ENCODE data around the gene ABHD17C. TPM values are rescaled to one million over a fixed set of nuclear protein-coding genes. Genes with fewer than 3 reads are reported as not detected.

ABHD17C gene
- total RNA-seq, 4 donors from 2014 or later, result 41.0 to 96.0 (median 72.5) TPM

DNA sequence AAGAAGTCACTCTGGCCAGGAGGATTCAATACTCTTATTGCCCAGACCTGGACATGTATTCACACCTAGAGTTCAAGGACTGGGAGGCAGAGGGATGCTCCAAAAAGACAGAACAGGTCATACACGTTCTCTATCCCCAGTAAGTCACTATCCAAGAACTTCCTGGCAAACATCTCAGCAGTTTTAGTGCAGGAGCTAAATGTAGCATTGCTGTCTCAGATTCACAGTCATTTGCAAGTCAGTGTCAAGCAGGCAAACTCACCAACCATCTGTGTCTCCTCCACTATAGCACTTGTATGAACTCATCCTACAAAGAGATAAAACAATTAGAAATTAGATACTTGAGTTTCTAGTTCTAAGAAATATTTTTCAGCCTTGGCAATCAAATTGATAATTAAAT, 38.4 kb downstream of the ABHD17C start:
- Histone ChIP-seq H3K36me3 (peaks cover 0 to 3% (median 0%) of the 10 kb centered on the region in 4 donors), H3K4me1 (peaks cover 0 to 11% (median 2%) of the 10 kb centered on the region in 4 donors), H3K27me3 (no peaks in the 10 kb centered on the region), H3K27ac (no peak overlapping the region), H3K4me3 (no peak overlapping the region), H3K9me3 (no peaks in the 10 kb centered on the region)
- WGBS, 2 donors (ENCODE audit: low coverage in 1 of 2), result 54% methylated on average over 1 of the region's 1 CpG; no CpG with 5 or more reads in 1 of the 2 donors
- DNase-seq, result no peak
- intact Hi-C loops (cut with DNase I; ENCODE audit: low total_unique reads) (no loop called here), in situ Hi-C loops (cut with MboI; ENCODE audit: low pct_ligation_motif_present in 1 of 4, low pct_unique_long_range_greater_than_20kb in 1 of 4, low sequenced_read_pairs in 3 of 4) (no loop called here)
- TF ChIP-seq POLR2AphosphoS5 (IDR thresholded peaks at IDR 0.05) (no peak), EP300 (IDR thresholded peaks at IDR 0.05; ENCODE audit: low read depth) (no peak), POLR2A (IDR thresholded peaks at IDR 0.05) (no peak)
- TF ChIP-seq, protein P1, sequence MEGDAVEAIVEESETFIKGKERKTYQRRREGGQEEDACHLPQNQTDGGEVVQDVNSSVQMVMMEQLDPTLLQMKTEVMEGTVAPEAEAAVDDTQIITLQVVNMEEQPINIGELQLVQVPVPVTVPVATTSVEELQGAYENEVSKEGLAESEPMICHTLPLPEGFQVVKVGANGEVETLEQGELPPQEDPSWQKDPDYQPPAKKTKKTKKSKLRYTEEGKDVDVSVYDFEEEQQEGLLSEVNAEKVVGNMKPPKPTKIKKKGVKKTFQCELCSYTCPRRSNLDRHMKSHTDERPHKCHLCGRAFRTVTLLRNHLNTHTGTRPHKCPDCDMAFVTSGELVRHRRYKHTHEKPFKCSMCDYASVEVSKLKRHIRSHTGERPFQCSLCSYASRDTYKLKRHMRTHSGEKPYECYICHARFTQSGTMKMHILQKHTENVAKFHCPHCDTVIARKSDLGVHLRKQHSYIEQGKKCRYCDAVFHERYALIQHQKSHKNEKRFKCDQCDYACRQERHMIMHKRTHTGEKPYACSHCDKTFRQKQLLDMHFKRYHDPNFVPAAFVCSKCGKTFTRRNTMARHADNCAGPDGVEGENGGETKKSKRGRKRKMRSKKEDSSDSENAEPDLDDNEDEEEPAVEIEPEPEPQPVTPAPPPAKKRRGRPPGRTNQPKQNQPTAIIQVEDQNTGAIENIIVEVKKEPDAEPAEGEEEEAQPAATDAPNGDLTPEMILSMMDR (IDR thresholded peaks at IDR 0.05), result no peak

DNA sequence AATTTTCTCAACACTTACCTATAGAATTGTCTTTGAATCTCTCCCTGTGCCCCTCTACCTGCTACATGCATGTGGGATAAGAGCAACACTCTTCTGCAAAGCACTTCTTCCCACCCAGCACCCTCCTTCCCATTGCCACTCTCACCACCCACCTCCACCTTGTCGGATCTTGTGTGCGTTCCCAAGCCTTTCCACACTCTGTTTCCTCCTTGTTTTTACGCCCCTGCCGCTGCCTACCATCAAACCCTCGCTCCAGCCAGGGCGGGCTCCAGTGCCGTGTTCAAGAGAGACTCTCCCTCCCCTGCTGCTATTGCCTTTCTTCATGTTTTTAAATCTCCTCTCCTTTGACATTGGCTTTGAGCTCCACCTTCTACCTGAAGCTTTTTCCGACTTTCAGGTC, 40.2 kb downstream of the ABHD17C start:
- in situ Hi-C loops (cut with MboI; ENCODE audit: low pct_ligation_motif_present in 1 of 4, low pct_unique_long_range_greater_than_20kb in 1 of 4, low sequenced_read_pairs in 3 of 4), result no loop called here
- TF ChIP-seq POLR2AphosphoS5 (IDR thresholded peaks at IDR 0.05) (no peak), POLR2A (IDR thresholded peaks at IDR 0.05) (no peak), EP300 (IDR thresholded peaks at IDR 0.05; ENCODE audit: low read depth) (no peak)
- TF ChIP-seq, protein P1 (IDR thresholded peaks at IDR 0.05), result no peak
- 92 to 93% methylated on average over 7 to 8 of the region's 8 CpGs for WGBS, 2 donors (ENCODE audit: low coverage in 1 of 2)
- Histone ChIP-seq H3K4me3 (no peak overlapping the region), H3K9me3 (no peaks in the 10 kb centered on the region), H3K36me3 (peaks cover 0 to 3% (median 0%) of the 10 kb centered on the region in 4 donors), H3K27ac (no peak overlapping the region), H3K27me3 (no peaks in the 10 kb centered on the region), H3K4me1 (peaks cover 0 to 8% (median 2%) of the 10 kb centered on the region in 4 donors)
- no peak for DNase-seq
- intact Hi-C loops (cut with DNase I; ENCODE audit: low total_unique reads), result no loop called here

DNA sequence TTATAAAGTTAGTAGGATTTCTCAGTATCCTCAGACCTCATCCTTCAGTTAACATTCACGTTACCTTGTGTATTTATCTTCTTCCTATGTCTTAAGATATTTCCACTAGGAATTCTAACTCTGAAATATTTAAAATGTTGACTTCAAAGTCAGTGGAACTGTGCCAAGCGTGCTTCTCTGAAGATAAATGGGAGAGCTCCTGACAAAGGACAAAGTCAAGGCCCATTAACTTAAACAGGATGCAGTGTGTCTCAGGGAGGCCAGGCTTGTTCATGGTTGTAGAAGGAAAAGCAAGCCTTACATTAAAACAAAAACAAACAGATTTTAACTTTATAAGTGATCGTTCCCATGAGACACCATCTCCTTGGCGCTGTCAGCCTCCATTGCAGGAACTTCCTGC, 41.5 kb downstream of the ABHD17C start:
- no peak overlapping the region for H3K27ac ChIP-seq
- in situ Hi-C loops (cut with MboI; ENCODE audit: low pct_ligation_motif_present in 1 of 4, low pct_unique_long_range_greater_than_20kb in 1 of 4, low sequenced_read_pairs in 3 of 4), result no loop called here
- intact Hi-C loops (cut with DNase I; ENCODE audit: low total_unique reads), result no loop called here
- WGBS, 2 donors (ENCODE audit: low coverage in 1 of 2), result 63 to 73% methylated on average over 4 of the region's 4 CpGs
- H3K36me3 ChIP-seq, result peaks cover 0 to 3% (median 0%) of the 10 kb centered on the region in 4 donors
- TF ChIP-seq POLR2AphosphoS5 (IDR thresholded peaks at IDR 0.05) (no peak), EP300 (IDR thresholded peaks at IDR 0.05; ENCODE audit: low read depth) (no peak), POLR2A (IDR thresholded peaks at IDR 0.05) (no peak)
- TF ChIP-seq, protein P1 (IDR thresholded peaks at IDR 0.05), result no peak
- no peak for DNase-seq
- H3K4me1 ChIP-seq, result peaks cover 0 to 8% (median 2%) of the 10 kb centered on the region in 4 donors
- no peaks in the 10 kb centered on the region for H3K27me3 ChIP-seq
- H3K4me3 ChIP-seq, result no peak overlapping the region
- H3K9me3 ChIP-seq, result no peaks in the 10 kb centered on the region

DNA sequence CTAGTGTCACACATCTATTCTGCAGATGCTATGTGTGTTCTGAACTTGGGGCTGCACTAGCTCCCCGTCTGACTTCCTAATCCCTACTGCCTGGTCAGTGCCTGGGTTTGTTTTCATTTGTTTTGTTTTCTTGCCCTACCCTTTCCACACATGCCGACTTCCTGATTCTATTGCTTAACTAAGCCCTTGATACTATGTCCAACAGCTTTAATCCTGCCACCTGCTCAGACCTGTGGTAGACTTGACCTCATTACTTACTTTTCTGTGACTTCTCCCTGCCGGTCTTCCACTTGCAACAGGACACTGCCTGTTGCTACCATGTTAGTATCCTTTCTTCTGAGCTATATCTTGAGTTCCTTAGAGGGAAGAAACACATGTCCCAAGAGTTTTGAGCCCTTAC, 44.8 kb downstream of the ABHD17C start:
- intact Hi-C loops (cut with DNase I; ENCODE audit: low total_unique reads), result no loop called here
- H3K36me3 ChIP-seq, result no peaks in the 10 kb centered on the region
- no peak for DNase-seq
- H3K4me3 ChIP-seq, result no peak overlapping the region
- no peaks in the 10 kb centered on the region for H3K27me3 ChIP-seq
- H3K27ac ChIP-seq, result no peak overlapping the region
- H3K9me3 ChIP-seq, result no peaks in the 10 kb centered on the region
- WGBS, 2 donors (ENCODE audit: low coverage in 1 of 2), result 44 to 48% methylated on average over 3 of the region's 3 CpGs
- no peak for TF ChIP-seq EP300 (IDR thresholded peaks at IDR 0.05; ENCODE audit: low read depth)
- TF ChIP-seq POLR2AphosphoS5 (IDR thresholded peaks at IDR 0.05), result no peak
- no peak for TF ChIP-seq POLR2A (IDR thresholded peaks at IDR 0.05)
- TF ChIP-seq, protein P1 (IDR thresholded peaks at IDR 0.05), result no peak
- in situ Hi-C loops (cut with MboI; ENCODE audit: low pct_ligation_motif_present in 1 of 4, low pct_unique_long_range_greater_than_20kb in 1 of 4, low sequenced_read_pairs in 3 of 4), result no loop called here
- peaks cover 0 to 28% (median 10%) of the 10 kb centered on the region in 4 donors for H3K4me1 ChIP-seq

All from transverse colon (tissue), 4 donors.